GM23338 (cell line): Measurements from ENCODE around the gene MACIR.

Source experiments
- CREB1 ChIP-seq: fragments of 250-450 bp; sonication (Bioruptor Pico); IDR thresholded peaks from 2 replicates; pipeline ENCODE4 v1.5.0; 2020; ENCODE audit warnings: low read depth, mild to moderate bottlenecking, moderate library complexity
- EZH2 ChIP-seq: fragments of 200-600 bp; sonication (generic); IDR thresholded peaks from one replicate; pipeline ENCODE4 v1.8.0; 2017; ENCODE audit warnings: antibody characterized with exemption, mild to moderate bottlenecking, low read depth; ENCODE audit not compliant: unreplicated experiment
- EZH2phosphoT487 ChIP-seq: fragments of 200-600 bp; sonication (generic); IDR thresholded peaks from one replicate; pipeline ENCODE4 v1.8.1; 2018; ENCODE audit warnings: antibody characterized with exemption; ENCODE audit not compliant: unreplicated experiment
- JUNB ChIP-seq: IDR thresholded peaks from one replicate; pipeline ENCODE4 v1.6.1; 2016; ENCODE audit warnings: antibody characterized with exemption; ENCODE audit not compliant: unreplicated experiment
- NANOG ChIP-seq: IDR thresholded peaks from 2 replicates; pipeline ENCODE4 v1.6.1; 2016; ENCODE audit warnings: antibody characterized with exemption, borderline replicate concordance
- POLR2AphosphoS5 ChIP-seq: IDR thresholded peaks from 2 replicates; pipeline ENCODE4 v1.6.1; 2016; ENCODE audit warnings: antibody characterized with exemption, low read depth
- STAT1 ChIP-seq: IDR thresholded peaks from one replicate; pipeline ENCODE4 v1.6.1; 2016; ENCODE audit warnings: antibody characterized with exemption; ENCODE audit not compliant: unreplicated experiment
- ZNF114 ChIP-seq: fragments of 250-450 bp; sonication (Bioruptor Pico); IDR thresholded peaks from 2 replicates; pipeline ENCODE4 v1.5.0; 2020; ENCODE audit warnings: mild to moderate bottlenecking, moderate library complexity
- ZNF331 ChIP-seq: fragments of 250-450 bp; sonication (Bioruptor Pico); IDR thresholded peaks from 2 replicates; pipeline ENCODE4 v1.5.0; 2020; ENCODE audit warnings: low read depth, mild to moderate bottlenecking, moderate library complexity
- TF ChIP-seq, protein P1 (sequence below), 2 experiments: fragments of 200-600 bp in 1 of 2; sonication (generic) in 1 of 2; conservative IDR thresholded peaks; 2 replicates each; pipeline versions ENCODE4 v1.5.1 to v1.6.1; 2016 to 2017; ENCODE audit warnings: antibody characterized with exemption in 2 of 2, low read depth in 2 of 2, mild to moderate bottlenecking in 2 of 2, moderate library complexity in 1 of 2
- TF ChIP-seq, protein P2 (sequence below): IDR thresholded peaks from one replicate; pipeline ENCODE4 v1.6.1; 2018; ENCODE audit warnings: antibody characterized with exemption; ENCODE audit not compliant: unreplicated experiment
- TF ChIP-seq, protein P3 (sequence below): fragments of 250-450 bp; sonication (Bioruptor Pico); IDR thresholded peaks from 2 replicates; pipeline ENCODE4 v1.5.0; 2020; ENCODE audit warnings: mild to moderate bottlenecking, moderate library complexity
- TF ChIP-seq, protein P4 (sequence below): IDR thresholded peaks from 2 replicates; pipeline ENCODE4 v1.6.1; 2016; ENCODE audit warnings: antibody characterized with exemption

DNA sequence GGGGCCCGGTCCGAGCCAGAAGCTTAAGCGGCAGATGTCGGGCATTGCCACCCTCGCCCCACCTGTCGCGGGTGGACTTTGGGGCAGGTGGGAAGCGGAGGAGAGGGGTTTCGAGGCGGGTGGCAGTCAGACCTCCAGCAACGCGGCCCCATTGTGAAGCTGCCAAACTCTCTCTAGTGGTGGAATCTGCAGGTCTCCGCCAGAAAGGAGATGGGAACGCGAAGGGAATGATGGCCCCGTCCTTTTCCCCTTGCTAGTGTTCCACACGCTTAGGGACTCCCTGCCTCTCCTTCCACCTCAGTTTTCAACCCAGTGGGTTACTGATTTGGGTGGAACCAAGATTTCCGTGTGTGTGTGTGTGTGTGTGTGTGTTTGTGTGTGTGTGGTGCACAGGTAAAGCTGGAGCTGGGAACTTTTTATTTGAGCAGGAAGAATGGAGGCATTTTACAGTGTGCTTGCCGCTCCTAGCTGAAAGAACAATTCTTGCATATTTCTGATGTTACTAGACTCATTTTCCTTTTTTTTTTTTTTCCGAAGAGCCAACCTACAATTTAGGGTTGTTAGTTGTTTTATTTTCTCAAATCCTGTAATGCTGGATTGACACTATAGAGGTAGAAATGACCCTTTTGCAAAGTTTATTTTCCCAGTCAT, 1.3 kb downstream of the MACIR start:
- no peak for TF ChIP-seq EZH2
- TF ChIP-seq, protein P1, sequence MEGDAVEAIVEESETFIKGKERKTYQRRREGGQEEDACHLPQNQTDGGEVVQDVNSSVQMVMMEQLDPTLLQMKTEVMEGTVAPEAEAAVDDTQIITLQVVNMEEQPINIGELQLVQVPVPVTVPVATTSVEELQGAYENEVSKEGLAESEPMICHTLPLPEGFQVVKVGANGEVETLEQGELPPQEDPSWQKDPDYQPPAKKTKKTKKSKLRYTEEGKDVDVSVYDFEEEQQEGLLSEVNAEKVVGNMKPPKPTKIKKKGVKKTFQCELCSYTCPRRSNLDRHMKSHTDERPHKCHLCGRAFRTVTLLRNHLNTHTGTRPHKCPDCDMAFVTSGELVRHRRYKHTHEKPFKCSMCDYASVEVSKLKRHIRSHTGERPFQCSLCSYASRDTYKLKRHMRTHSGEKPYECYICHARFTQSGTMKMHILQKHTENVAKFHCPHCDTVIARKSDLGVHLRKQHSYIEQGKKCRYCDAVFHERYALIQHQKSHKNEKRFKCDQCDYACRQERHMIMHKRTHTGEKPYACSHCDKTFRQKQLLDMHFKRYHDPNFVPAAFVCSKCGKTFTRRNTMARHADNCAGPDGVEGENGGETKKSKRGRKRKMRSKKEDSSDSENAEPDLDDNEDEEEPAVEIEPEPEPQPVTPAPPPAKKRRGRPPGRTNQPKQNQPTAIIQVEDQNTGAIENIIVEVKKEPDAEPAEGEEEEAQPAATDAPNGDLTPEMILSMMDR (conservative IDR thresholded peaks at IDR 0.05; ENCODE audit: low read depth in 2 of 2) = no peak
- TF ChIP-seq NANOG = no peak
- TF ChIP-seq JUNB = no peak
- TF ChIP-seq POLR2AphosphoS5 = no peak
- TF ChIP-seq, protein P2, sequence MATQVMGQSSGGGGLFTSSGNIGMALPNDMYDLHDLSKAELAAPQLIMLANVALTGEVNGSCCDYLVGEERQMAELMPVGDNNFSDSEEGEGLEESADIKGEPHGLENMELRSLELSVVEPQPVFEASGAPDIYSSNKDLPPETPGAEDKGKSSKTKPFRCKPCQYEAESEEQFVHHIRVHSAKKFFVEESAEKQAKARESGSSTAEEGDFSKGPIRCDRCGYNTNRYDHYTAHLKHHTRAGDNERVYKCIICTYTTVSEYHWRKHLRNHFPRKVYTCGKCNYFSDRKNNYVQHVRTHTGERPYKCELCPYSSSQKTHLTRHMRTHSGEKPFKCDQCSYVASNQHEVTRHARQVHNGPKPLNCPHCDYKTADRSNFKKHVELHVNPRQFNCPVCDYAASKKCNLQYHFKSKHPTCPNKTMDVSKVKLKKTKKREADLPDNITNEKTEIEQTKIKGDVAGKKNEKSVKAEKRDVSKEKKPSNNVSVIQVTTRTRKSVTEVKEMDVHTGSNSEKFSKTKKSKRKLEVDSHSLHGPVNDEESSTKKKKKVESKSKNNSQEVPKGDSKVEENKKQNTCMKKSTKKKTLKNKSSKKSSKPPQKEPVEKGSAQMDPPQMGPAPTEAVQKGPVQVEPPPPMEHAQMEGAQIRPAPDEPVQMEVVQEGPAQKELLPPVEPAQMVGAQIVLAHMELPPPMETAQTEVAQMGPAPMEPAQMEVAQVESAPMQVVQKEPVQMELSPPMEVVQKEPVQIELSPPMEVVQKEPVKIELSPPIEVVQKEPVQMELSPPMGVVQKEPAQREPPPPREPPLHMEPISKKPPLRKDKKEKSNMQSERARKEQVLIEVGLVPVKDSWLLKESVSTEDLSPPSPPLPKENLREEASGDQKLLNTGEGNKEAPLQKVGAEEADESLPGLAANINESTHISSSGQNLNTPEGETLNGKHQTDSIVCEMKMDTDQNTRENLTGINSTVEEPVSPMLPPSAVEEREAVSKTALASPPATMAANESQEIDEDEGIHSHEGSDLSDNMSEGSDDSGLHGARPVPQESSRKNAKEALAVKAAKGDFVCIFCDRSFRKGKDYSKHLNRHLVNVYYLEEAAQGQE = no peak
- TF ChIP-seq, protein P3, sequence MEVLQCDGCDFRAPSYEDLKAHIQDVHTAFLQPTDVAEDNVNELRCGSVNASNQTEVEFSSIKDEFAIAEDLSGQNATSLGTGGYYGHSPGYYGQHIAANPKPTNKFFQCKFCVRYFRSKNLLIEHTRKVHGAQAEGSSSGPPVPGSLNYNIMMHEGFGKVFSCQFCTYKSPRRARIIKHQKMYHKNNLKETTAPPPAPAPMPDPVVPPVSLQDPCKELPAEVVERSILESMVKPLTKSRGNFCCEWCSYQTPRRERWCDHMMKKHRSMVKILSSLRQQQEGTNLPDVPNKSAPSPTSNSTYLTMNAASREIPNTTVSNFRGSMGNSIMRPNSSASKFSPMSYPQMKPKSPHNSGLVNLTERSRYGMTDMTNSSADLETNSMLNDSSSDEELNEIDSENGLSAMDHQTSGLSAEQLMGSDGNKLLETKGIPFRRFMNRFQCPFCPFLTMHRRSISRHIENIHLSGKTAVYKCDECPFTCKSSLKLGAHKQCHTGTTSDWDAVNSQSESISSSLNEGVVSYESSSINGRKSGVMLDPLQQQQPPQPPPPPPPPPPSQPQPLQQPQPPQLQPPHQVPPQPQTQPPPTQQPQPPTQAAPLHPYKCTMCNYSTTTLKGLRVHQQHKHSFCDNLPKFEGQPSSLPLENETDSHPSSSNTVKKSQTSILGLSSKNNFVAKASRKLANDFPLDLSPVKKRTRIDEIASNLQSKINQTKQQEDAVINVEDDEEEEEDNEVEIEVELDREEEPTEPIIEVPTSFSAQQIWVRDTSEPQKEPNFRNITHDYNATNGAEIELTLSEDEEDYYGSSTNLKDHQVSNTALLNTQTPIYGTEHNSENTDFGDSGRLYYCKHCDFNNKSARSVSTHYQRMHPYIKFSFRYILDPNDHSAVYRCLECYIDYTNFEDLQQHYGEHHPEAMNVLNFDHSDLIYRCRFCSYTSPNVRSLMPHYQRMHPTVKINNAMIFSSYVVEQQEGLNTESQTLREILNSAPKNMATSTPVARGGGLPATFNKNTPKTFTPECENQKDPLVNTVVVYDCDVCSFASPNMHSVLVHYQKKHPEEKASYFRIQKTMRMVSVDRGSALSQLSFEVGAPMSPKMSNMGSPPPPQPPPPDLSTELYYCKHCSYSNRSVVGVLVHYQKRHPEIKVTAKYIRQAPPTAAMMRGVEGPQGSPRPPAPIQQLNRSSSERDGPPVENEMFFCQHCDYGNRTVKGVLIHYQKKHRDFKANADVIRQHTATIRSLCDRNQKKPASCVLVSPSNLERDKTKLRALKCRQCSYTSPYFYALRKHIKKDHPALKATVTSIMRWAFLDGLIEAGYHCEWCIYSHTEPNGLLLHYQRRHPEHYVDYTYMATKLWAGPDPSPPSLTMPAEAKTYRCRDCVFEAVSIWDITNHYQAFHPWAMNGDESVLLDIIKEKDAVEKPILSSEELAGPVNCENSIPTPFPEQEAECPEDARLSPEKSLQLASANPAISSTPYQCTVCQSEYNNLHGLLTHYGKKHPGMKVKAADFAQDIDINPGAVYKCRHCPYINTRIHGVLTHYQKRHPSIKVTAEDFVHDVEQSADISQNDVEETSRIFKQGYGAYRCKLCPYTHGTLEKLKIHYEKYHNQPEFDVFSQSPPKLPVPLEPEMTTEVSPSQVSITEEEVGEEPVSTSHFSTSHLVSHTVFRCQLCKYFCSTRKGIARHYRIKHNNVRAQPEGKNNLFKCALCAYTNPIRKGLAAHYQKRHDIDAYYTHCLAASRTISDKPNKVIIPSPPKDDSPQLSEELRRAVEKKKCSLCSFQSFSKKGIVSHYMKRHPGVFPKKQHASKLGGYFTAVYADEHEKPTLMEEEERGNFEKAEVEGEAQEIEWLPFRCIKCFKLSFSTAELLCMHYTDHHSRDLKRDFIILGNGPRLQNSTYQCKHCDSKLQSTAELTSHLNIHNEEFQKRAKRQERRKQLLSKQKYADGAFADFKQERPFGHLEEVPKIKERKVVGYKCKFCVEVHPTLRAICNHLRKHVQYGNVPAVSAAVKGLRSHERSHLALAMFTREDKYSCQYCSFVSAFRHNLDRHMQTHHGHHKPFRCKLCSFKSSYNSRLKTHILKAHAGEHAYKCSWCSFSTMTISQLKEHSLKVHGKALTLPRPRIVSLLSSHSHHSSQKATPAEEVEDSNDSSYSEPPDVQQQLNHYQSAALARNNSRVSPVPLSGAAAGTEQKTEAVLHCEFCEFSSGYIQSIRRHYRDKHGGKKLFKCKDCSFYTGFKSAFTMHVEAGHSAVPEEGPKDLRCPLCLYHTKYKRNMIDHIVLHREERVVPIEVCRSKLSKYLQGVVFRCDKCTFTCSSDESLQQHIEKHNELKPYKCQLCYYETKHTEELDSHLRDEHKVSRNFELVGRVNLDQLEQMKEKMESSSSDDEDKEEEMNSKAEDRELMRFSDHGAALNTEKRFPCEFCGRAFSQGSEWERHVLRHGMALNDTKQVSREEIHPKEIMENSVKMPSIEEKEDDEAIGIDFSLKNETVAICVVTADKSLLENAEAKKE (CRISPR knock-in tag) = no peak
- TF ChIP-seq, protein P4, sequence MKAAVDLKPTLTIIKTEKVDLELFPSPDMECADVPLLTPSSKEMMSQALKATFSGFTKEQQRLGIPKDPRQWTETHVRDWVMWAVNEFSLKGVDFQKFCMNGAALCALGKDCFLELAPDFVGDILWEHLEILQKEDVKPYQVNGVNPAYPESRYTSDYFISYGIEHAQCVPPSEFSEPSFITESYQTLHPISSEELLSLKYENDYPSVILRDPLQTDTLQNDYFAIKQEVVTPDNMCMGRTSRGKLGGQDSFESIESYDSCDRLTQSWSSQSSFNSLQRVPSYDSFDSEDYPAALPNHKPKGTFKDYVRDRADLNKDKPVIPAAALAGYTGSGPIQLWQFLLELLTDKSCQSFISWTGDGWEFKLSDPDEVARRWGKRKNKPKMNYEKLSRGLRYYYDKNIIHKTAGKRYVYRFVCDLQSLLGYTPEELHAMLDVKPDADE = no peak
- TF ChIP-seq STAT1 = no peak
- TF ChIP-seq EZH2phosphoT487 = no peak
- TF ChIP-seq ZNF114 (CRISPR knock-in tag) = no peak
- TF ChIP-seq CREB1 = no peak
- no peak for TF ChIP-seq ZNF331 (CRISPR knock-in tag)
